Activated CD8-positive, alpha-beta memory T cell treated with anti-CD3 and anti-CD28 coated beads, Interleukin-2, amount 50 U/mL, for 4 hours (primary cell): Measurements from ENCODE around the gene CNTNAP4.

ENCODE experiments used
- DNase-seq: peaks from one replicate; pipeline ENCODE4 v3.0.0-alpha.2; 2020

The CNTNAP4 gene

GRCh38 chr16:76276745-76277438 is at the start of gene CNTNAP4:
Gene CNTNAP4 (plus strand): TSS chr16:76277401. CDS start chr16:76277663, 262 bp downstream.
- no peak for DNase-seq

- no peak for DNase-seq
Measured at GRCh38 chr16:76228546-76229146, 48.6 kb upstream of the CNTNAP4 start.

GRCh38 chr16:76232704-76233103 is 44.5 kb upstream of the CNTNAP4 start:
- no peak for DNase-seq

GRCh38 chr16:76235025-76235424 is 42.2 kb upstream of the CNTNAP4 start:
- no peak for DNase-seq

GRCh38 chr16:76235426-76235825 is 41.8 kb upstream of the CNTNAP4 start:
- DNase-seq: no peak

GRCh38 chr16:76237471-76237870 is 39.7 kb upstream of the CNTNAP4 start:
- no peak for DNase-seq

- DNase-seq: no peak
Measured at GRCh38 chr16:76241755-76242154, 35.4 kb upstream of the CNTNAP4 start.

- no peak for DNase-seq
Measured at GRCh38 chr16:76243620-76244019, 33.6 kb upstream of the CNTNAP4 start.

- no peak for DNase-seq
Measured at GRCh38 chr16:76246587-76246986, 30.6 kb upstream of the CNTNAP4 start.

GRCh38 chr16:76265434-76266045 is 11.7 kb upstream of the CNTNAP4 start:
- no peak for DNase-seq

- DNase-seq: no peak
Measured at GRCh38 chr16:76268824-76269223, 8.4 kb upstream of the CNTNAP4 start.

GRCh38 chr16:76277460-76278030 is 344 bp downstream of the CNTNAP4 start:
- no peak for DNase-seq

GRCh38 chr16:76278086-76278485 is 885 bp downstream of the CNTNAP4 start:
- DNase-seq: no peak

- no peak for DNase-seq
Measured at GRCh38 chr16:76278980-76279379, 1.8 kb downstream of the CNTNAP4 start.

GRCh38 chr16:76280421-76281215 is 3.4 kb downstream of the CNTNAP4 start:
- no peak for DNase-seq

- no peak for DNase-seq
Measured at GRCh38 chr16:76287466-76287865, 10.3 kb downstream of the CNTNAP4 start.

- no peak for DNase-seq
Measured at GRCh38 chr16:76292218-76292617, 15.0 kb downstream of the CNTNAP4 start.

- DNase-seq: no peak
Measured at GRCh38 chr16:76293980-76294379, 16.8 kb downstream of the CNTNAP4 start.

GRCh38 chr16:76294396-76295214 is 17.4 kb downstream of the CNTNAP4 start:
- DNase-seq: no peak

- DNase-seq: no peak
Measured at GRCh38 chr16:76297941-76298340, 20.7 kb downstream of the CNTNAP4 start.

- DNase-seq: no peak
Measured at GRCh38 chr16:76303637-76304314, 26.6 kb downstream of the CNTNAP4 start.
